Loucy (cell line): ENCODE results near the gene PTGR2.

Source experiments
- H2AFZ ChIP-seq: fragments of 200-600 bp; sonication (generic); 2 replicates; pipeline ENCODE4 v1.6.0; 2016; ENCODE audit warnings: antibody characterized with exemption, mild to moderate bottlenecking, low read length, moderate library complexity
- H3F3A ChIP-seq: fragments of 200-600 bp; 2 replicates; pipeline ENCODE4 v1.6.0; 2016; ENCODE audit warnings: antibody characterized with exemption, low read depth, mild to moderate bottlenecking
- H3K27me3 ChIP-seq: fragments of 200-600 bp; sonication (generic); 2 replicates; pipeline ENCODE4 v1.6.1; 2014; ENCODE audit warnings: low read length, mild to moderate bottlenecking; ENCODE audit not compliant: insufficient read depth, poor library complexity, severe bottlenecking
- H3K36me3 ChIP-seq: fragments of 200-600 bp; sonication (generic); 2 replicates; pipeline ENCODE4 v1.6.1; 2016; ENCODE audit warnings: low read length; ENCODE audit not compliant: insufficient read depth
- H3K4me1 ChIP-seq: fragments of 200-600 bp; sonication (generic); 2 replicates; pipeline ENCODE4 v1.5.1; 2014; ENCODE audit warnings: low read length, mild to moderate bottlenecking; ENCODE audit not compliant: insufficient read depth, poor library complexity, severe bottlenecking
- H3K4me2 ChIP-seq: fragments of 200-600 bp; sonication (generic); 2 replicates; pipeline ENCODE4 v1.6.0; 2014; ENCODE audit warnings: antibody characterized with exemption, low read length, low read depth, mild to moderate bottlenecking; ENCODE audit not compliant: poor library complexity, severe bottlenecking
- H3K4me3 ChIP-seq: fragments of 200-600 bp; sonication (generic); 2 replicates; pipeline ENCODE4 v1.5.1; 2014; ENCODE audit warnings: low read length, mild to moderate bottlenecking, mixed read lengths; ENCODE audit not compliant: poor library complexity, severe bottlenecking
- H3K79me2 ChIP-seq: fragments of 200-600 bp; sonication (generic); 2 replicates; pipeline ENCODE4 v1.6.1; 2014; ENCODE audit warnings: low read length; ENCODE audit not compliant: insufficient read depth
- H3K9ac ChIP-seq: fragments of 200-600 bp; sonication (generic); 2 replicates; pipeline ENCODE4 v1.6.0; 2014; ENCODE audit warnings: mild to moderate bottlenecking, low read depth, low read length, moderate library complexity; ENCODE audit not compliant: poor library complexity, severe bottlenecking
- H3K9me2 ChIP-seq: fragments of 200-600 bp; sonication (generic); replicated peaks from 2 replicates; pipeline ENCODE4 v1.6.1; 2016; ENCODE audit warnings: low read depth, low read length, mixed read lengths
- H3K9me3 ChIP-seq: fragments of 200-600 bp; sonication (generic); 2 replicates; pipeline ENCODE4 v1.6.1; 2014; ENCODE audit warnings: mild to moderate bottlenecking, antibody characterized with exemption, low read length, low read depth; ENCODE audit not compliant: insufficient read depth
- H4K20me1 ChIP-seq: fragments of 200-600 bp; sonication (generic); 2 replicates; pipeline ENCODE4 v1.6.0; 2014; ENCODE audit warnings: antibody characterized with exemption, low read length, mild to moderate bottlenecking; ENCODE audit not compliant: insufficient read depth, poor library complexity, severe bottlenecking
- CTCF ChIP-seq: fragments of 200-600 bp; sonication (generic); conservative IDR thresholded peaks from 2 replicates; pipeline ENCODE4 v1.5.1; 2014; ENCODE audit warnings: mild to moderate bottlenecking, antibody characterized with exemption, low read length
- EZH2phosphoT487 ChIP-seq: fragments of 200-600 bp; IDR thresholded peaks from 2 replicates; pipeline ENCODE4 v1.6.1; 2018; ENCODE audit warnings: antibody characterized with exemption, mild to moderate bottlenecking, moderate library complexity, borderline replicate concordance

PTGR2 gene

GRCh38 chr14:73820631-73821030, 31.0 kb upstream of the PTGR2 start:
- Histone ChIP-seq H3K36me3 (no peaks in the 10 kb centered on the region), H2AFZ (no peak overlapping the region), H3K9ac (no peak overlapping the region), H3K79me2 (no peaks in the 10 kb centered on the region), H3K4me1 (peaks cover 7% of the 10 kb centered on the region), H3K4me2 (no peak overlapping the region), H3K9me2 (no peaks in the 10 kb centered on the region), H3F3A (no peaks in the 10 kb centered on the region), H3K27me3 (no peaks in the 10 kb centered on the region), H4K20me1 (no peaks in the 10 kb centered on the region), H3K9me3 (no peaks in the 10 kb centered on the region), H3K4me3 (no peak overlapping the region)
- TF ChIP-seq CTCF = no peak
- no peak for TF ChIP-seq EZH2phosphoT487

GRCh38 chr14:73823339-73823885, 28.2 kb upstream of the PTGR2 start:
- Histone ChIP-seq H3K9me2 (no peaks in the 10 kb centered on the region), H3K27me3 (no peaks in the 10 kb centered on the region), H3K9ac (no peak overlapping the region), H4K20me1 (no peaks in the 10 kb centered on the region), H3K79me2 (no peaks in the 10 kb centered on the region), H3K4me2 (no peak overlapping the region), H3K9me3 (no peaks in the 10 kb centered on the region), H3K36me3 (no peaks in the 10 kb centered on the region), H3K4me1 (peaks cover 7% of the 10 kb centered on the region), H2AFZ (no peak overlapping the region; the same call in 1 of the 2 replicates), H3F3A (no peaks in the 10 kb centered on the region), H3K4me3 (no peak overlapping the region)
- no peak for TF ChIP-seq CTCF
- no peak for TF ChIP-seq EZH2phosphoT487

- peaks cover 7% of the 10 kb centered on the region for H3K4me1 ChIP-seq
- no peaks in the 10 kb centered on the region for H3K79me2 ChIP-seq
- H3K27me3 ChIP-seq = no peaks in the 10 kb centered on the region
- H3F3A ChIP-seq = no peaks in the 10 kb centered on the region
- no peak overlapping the region for H3K9ac ChIP-seq
- H3K9me2 ChIP-seq = no peaks in the 10 kb centered on the region
- H3K36me3 ChIP-seq = no peaks in the 10 kb centered on the region
- no peaks in the 10 kb centered on the region for H3K9me3 ChIP-seq
- no peak overlapping the region for H3K4me2 ChIP-seq
- TF ChIP-seq EZH2phosphoT487 (no peak), CTCF (no peak)
- H4K20me1 ChIP-seq = no peaks in the 10 kb centered on the region
- no peak overlapping the region for H3K4me3 ChIP-seq
- H2AFZ ChIP-seq = no peak overlapping the region
Measured at GRCh38 chr14:73824127-73824526, 27.5 kb upstream of the PTGR2 start.
